KMS-11 (cell line): Measurements from ENCODE around the gene CDK13.
"Not testable (repeated sequence)": the region's sequence is repeated elsewhere in the genome, so short reads cannot be mapped to it uniquely, and the experiment has no call there.

Source experiments
- H2AFZ ChIP-seq: fragments of 200-600 bp; sonication (generic); 2 replicates; pipeline ENCODE4 v1.6.1; 2016; ENCODE audit warnings: antibody characterized with exemption, mixed run types, low read depth
- H3K27ac ChIP-seq: fragments of 200-600 bp; sonication (generic); 2 replicates; pipeline ENCODE4 v1.6.1; 2016; ENCODE audit warnings: mild to moderate bottlenecking, mixed run types
- H3K27me3 ChIP-seq: fragments of 200-600 bp; sonication (generic); 2 replicates; pipeline ENCODE4 v1.6.1; 2017; ENCODE audit warnings: mild to moderate bottlenecking, low read depth, mixed run types, moderate library complexity; ENCODE audit not compliant: insufficient read depth
- H3K36me3 ChIP-seq: fragments of 200-600 bp; sonication (generic); 2 replicates; pipeline ENCODE4 v1.6.1; 2017; ENCODE audit warnings: mild to moderate bottlenecking, mixed run types; ENCODE audit not compliant: insufficient read depth
- H3K4me1 ChIP-seq: fragments of 200-600 bp; sonication (generic); 2 replicates; pipeline ENCODE4 v1.6.1; 2016; ENCODE audit warnings: mild to moderate bottlenecking, low read depth, mixed run types; ENCODE audit not compliant: poor library complexity, severe bottlenecking
- H3K4me2 ChIP-seq: fragments of 200-600 bp; sonication (generic); 2 replicates; pipeline ENCODE4 v1.7.0; 2016; ENCODE audit warnings: mild to moderate bottlenecking, mixed run types
- H3K4me3 ChIP-seq: fragments of 200-600 bp; sonication (generic); IDR thresholded peaks from 2 replicates; pipeline ENCODE4 v1.6.1; 2017; ENCODE audit warnings: low read depth, low read length, mixed read lengths; ENCODE audit not compliant: insufficient read depth
- H3K79me2 ChIP-seq: fragments of 200-600 bp; sonication (generic); 2 replicates; pipeline ENCODE4 v1.6.1; 2016; ENCODE audit warnings: low read depth, mixed run types; ENCODE audit not compliant: insufficient read depth
- H3K9ac ChIP-seq: fragments of 200-600 bp; sonication (generic); 2 replicates; pipeline ENCODE4 v1.6.1; 2016; ENCODE audit warnings: mild to moderate bottlenecking, mixed run types
- H4K20me1 ChIP-seq: fragments of 200-600 bp; sonication (generic); 2 replicates; pipeline ENCODE4 v1.6.1; 2016; ENCODE audit warnings: mild to moderate bottlenecking, mixed run types; ENCODE audit not compliant: insufficient read depth
- TF ChIP-seq, protein P1 (sequence below): fragments of 200-600 bp; sonication (generic); conservative IDR thresholded peaks from 2 replicates; pipeline ENCODE4 v1.6.1; 2017; ENCODE audit warnings: low read depth, mild to moderate bottlenecking, antibody characterized with exemption, low read length, moderate library complexity, mixed read lengths

CDK13 gene

DNA sequence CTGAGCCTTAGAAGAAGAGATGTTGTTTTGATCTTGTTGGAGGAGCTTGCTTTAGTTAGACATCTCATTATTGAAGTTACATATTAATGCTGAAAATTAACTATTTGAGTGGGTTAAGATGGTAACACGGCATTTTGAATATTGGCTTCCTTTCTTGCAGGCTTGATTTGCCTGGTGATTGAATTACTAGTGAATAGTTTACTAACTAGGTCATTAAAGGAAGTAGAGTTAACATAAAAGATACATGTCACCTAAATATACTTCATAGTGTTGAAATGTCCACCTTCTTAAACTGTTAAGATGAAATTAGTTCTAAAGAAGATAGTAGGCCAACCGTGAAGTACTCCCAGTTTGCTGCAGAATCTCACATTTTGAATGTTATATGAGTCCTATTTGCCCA lies 165.9 kb downstream of the CDK13 start:
- H3K4me2 ChIP-seq: no peak overlapping the region
- H3K9ac ChIP-seq: no peak overlapping the region
- no peaks in the 10 kb centered on the region for H3K36me3 ChIP-seq

DNA sequence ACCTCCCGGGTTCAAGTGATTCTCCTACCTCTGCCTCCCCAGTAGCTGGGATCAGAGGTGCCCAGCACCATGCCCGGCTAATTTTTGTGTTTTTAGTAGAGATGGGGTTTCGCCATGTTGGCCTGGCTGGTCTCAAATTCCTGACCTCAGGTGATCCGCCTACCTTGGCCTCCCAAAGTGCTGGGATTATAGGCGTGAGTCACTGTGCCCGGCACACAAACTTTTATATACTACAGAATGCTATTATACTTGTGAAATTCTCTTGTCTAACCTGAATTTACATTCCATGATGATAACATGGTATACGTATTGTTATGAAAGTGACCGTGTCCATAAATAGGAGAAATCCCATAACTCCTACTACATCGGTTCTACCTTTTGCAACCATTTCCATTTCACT lies 167.1 kb downstream of the CDK13 start:
- H3K79me2 ChIP-seq: not testable (repeated sequence)

More for the DNA sequence above, 165.9 kb downstream of the CDK13 start:
- TF ChIP-seq, protein P1, sequence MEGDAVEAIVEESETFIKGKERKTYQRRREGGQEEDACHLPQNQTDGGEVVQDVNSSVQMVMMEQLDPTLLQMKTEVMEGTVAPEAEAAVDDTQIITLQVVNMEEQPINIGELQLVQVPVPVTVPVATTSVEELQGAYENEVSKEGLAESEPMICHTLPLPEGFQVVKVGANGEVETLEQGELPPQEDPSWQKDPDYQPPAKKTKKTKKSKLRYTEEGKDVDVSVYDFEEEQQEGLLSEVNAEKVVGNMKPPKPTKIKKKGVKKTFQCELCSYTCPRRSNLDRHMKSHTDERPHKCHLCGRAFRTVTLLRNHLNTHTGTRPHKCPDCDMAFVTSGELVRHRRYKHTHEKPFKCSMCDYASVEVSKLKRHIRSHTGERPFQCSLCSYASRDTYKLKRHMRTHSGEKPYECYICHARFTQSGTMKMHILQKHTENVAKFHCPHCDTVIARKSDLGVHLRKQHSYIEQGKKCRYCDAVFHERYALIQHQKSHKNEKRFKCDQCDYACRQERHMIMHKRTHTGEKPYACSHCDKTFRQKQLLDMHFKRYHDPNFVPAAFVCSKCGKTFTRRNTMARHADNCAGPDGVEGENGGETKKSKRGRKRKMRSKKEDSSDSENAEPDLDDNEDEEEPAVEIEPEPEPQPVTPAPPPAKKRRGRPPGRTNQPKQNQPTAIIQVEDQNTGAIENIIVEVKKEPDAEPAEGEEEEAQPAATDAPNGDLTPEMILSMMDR: no peak
- Histone ChIP-seq H2AFZ (no peak overlapping the region), H3K4me1 (no peaks in the 10 kb centered on the region), H3K4me3 (no peak overlapping the region), H4K20me1 (no peaks in the 10 kb centered on the region), H3K27me3 (no peaks in the 10 kb centered on the region), H3K79me2 (no peaks in the 10 kb centered on the region), H3K27ac (no peak overlapping the region)

DNA sequence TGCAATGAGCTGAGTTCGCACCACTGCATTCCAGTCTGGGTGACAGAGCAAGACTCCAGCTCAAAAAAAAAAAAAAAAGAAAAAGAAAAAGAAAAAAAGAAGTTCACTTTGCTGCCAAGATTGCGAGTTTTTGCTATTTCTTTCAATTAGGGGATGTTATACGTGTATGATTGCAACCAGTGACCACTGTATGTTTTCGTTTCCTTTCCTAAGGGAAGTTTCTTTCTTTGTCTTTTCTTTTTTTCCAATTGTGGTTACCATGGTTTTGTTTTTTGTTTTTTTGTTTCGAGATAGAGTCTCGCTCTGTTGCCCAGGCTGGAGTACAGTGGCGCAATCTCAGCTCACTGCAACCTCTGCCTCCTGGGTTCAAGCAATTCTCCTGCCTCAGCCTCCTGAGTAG lies 168.1 kb downstream of the CDK13 start:
- H3K79me2 ChIP-seq: not testable (repeated sequence)

More for the DNA sequence above, 167.1 kb downstream of the CDK13 start:
- not testable (repeated sequence) for H4K20me1 ChIP-seq, H2AFZ ChIP-seq, H3K27ac ChIP-seq, H3K27me3 ChIP-seq, H3K4me1 ChIP-seq, H3K36me3 ChIP-seq, H3K9ac ChIP-seq, H3K4me2 ChIP-seq, H3K4me3 ChIP-seq

DNA sequence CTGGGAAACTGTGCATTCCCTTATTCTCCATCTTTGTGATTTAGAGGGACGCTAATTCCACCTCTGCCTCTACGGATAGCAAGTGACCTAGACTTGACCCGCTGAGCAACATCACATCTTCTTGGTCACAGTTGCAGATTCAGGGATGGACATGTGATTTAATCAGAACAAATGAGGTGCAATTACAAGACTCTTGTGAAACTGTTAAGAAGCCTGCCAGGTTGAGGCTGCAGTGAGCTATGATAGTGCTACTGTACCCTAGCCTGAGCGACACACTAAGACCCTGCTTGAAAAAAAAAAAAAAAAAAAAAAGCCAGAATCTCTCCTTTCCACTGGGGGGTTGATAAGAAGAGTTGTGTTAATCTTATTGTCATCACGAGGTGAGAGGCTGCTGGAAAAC lies 170.0 kb downstream of the CDK13 start:
- H3K27ac ChIP-seq: no peak overlapping the region
- no peak overlapping the region for H2AFZ ChIP-seq
- H4K20me1 ChIP-seq: no peaks in the 10 kb centered on the region
- no peak overlapping the region for H3K4me2 ChIP-seq
- H3K27me3 ChIP-seq: no peaks in the 10 kb centered on the region
- no peaks in the 10 kb centered on the region for H3K4me1 ChIP-seq
- no peak overlapping the region for H3K4me3 ChIP-seq
- H3K79me2 ChIP-seq: no peaks in the 10 kb centered on the region
- H3K9ac ChIP-seq: no peak overlapping the region
- TF ChIP-seq, protein P1: no peak
- H3K36me3 ChIP-seq: no peaks in the 10 kb centered on the region

More for the DNA sequence above, 168.1 kb downstream of the CDK13 start:
- not testable (repeated sequence) for H3K4me1 ChIP-seq, H3K27me3 ChIP-seq, H3K9ac ChIP-seq, H3K4me2 ChIP-seq, H2AFZ ChIP-seq, H3K36me3 ChIP-seq, H3K4me3 ChIP-seq, H3K27ac ChIP-seq, H4K20me1 ChIP-seq

DNA sequence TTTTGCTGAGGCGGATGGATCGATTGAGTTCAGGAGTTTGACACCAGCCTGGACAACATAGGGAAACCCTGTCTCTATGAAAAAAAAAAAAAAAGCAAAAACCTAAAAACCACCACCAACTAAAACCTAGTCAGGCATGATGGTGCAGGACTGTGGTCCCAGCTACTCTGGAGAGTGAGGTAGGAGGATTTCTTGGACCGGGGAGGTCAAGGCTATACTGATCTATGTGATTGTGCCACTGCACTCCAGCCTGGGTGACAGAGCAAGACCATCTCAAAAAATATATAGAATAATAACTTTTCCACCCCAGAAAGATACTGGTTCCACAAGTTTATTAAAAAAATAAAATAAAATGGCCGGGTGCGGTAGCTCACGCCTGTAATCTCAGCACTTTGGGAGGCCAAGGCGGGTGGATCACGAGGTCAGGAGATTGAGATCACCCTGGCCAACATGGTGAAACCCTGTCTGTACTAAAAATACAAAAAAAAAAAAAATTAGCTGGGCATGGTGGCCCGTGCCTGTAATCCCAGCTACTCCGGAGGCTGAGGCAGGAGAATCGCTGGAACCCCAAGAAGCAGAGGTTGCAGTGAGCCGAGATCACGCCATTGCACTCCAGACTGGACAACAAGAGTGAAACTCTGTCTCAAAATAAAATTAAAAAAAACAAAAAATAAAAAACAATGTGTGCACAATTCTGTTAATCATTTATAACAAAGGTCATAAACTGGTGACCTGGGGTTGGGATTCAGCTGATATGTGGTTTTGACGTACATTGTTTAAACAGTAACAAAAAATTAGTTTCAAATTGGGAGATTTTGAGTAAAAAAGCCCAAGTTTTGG lies 172.3 kb downstream of the CDK13 start:
- not testable (repeated sequence) for H3K4me3 ChIP-seq, H3K27ac ChIP-seq, H3K27me3 ChIP-seq, H3K4me1 ChIP-seq, H3K79me2 ChIP-seq, H4K20me1 ChIP-seq, H2AFZ ChIP-seq, H3K4me2 ChIP-seq, H3K36me3 ChIP-seq, H3K9ac ChIP-seq

DNA sequence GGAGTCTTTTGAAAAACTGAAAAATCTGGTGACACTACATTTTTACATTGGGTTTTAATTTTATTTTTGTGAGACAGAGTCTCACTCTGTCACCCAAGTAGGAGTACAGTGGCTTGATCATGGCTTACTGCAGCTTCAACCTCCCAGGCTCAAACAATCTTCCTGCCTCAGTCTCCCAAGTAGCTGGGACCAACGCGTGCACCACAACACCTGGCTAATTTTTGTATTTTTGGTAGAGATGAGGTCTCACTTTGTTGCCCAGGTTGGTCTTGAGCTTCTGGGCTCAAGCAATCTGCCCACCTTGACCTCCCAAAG lies 172.8 kb downstream of the CDK13 start:
- peaks cover 5% of the 10 kb centered on the region; the same call in 1 of the 2 replicates for H3K79me2 ChIP-seq
- H3K27me3 ChIP-seq: no peaks in the 10 kb centered on the region
- H3K36me3 ChIP-seq: no peaks in the 10 kb centered on the region

More for the DNA sequence above, 172.8 kb downstream of the CDK13 start:
- no peaks in the 10 kb centered on the region for H4K20me1 ChIP-seq
- H3K4me2 ChIP-seq: no peak overlapping the region
- no peak overlapping the region for H3K27ac ChIP-seq
- TF ChIP-seq, protein P1: no peak
- H3K4me3 ChIP-seq: no peak overlapping the region
- no peaks in the 10 kb centered on the region for H3K4me1 ChIP-seq
- H3K9ac ChIP-seq: no peak overlapping the region
- H2AFZ ChIP-seq: no peak overlapping the region
